Daoy (cell line): ENCODE data around the gene LIMS4. TPM values are rescaled to one million over a fixed set of nuclear protein-coding genes. Genes with fewer than 3 reads are reported as not detected.
"Not testable (repeated sequence)": the region's sequence is repeated elsewhere in the genome, so short reads cannot be mapped to it uniquely, and the experiment has no call there.

Experiments
- DNase-seq: peaks from one replicate; pipeline ENCODE4 v3.0.0-alpha.2; 2015; ENCODE audit warnings: low read depth
- total RNA-seq: library from RNA; depleted of rRNA; stranded (reverse); fragments of >200 nt; shearing (Covaris generic); gene quantifications from 2 replicates; pipeline ENCODE4 v1.2.3, GENCODE V29; 2014; rRNA removed

LIMS4 gene
- total RNA-seq, result 0.24 and 0.29 TPM in 2 replicates

GRCh38 chr2:110472171-110473058 is at the start of gene LIMS4:
LIMS4 (minus strand) TSS chr2:110472816; CDS start chr2:110472778, 38 bp downstream.
- not testable (repeated sequence) for DNase-seq

GRCh38 chr2:110499755-110500377 is 27.2 kb upstream of the LIMS4 start:
- DNase-seq, result not testable (repeated sequence)

GRCh38 chr2:110496027-110496426 is 23.4 kb upstream of the LIMS4 start:
- DNase-seq, result not testable (repeated sequence)

- DNase-seq, result not testable (repeated sequence)
Observed at GRCh38 chr2:110494488-110494887, 21.9 kb upstream of the LIMS4 start.

GRCh38 chr2:110488991-110489390 is 16.4 kb upstream of the LIMS4 start:
- DNase-seq, result not testable (repeated sequence)

GRCh38 chr2:110482697-110483096 is 10.1 kb upstream of the LIMS4 start:
- not testable (repeated sequence) for DNase-seq

DNA sequence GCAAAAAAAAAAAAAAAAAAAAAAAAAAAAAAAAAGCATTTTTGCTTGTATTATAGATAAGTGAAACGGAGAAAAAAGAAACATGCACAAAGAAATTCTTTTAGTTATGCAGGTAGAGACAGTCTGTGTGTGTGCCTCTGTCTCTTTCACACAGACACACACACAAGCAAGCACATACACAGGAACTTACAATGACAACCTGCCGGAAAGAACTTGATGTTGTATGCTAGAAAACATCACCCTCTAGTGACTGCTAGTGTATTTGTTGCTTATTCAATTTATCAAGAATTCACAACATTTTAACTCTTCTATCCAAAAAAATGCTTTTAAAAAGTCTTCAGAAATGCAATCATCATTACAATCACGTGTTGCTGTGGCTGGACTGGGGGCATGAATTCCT is 8.6 kb upstream of the LIMS4 start:
- not testable (repeated sequence) for DNase-seq

- DNase-seq, result not testable (repeated sequence)
Observed at GRCh38 chr2:110480084-110480483, 7.5 kb upstream of the LIMS4 start.

- not testable (repeated sequence) for DNase-seq
Observed at GRCh38 chr2:110477370-110477769, 4.8 kb upstream of the LIMS4 start.

- not testable (repeated sequence) for DNase-seq
Observed at GRCh38 chr2:110476952-110477351, 4.3 kb upstream of the LIMS4 start.

- DNase-seq, result not testable (repeated sequence)
Observed at GRCh38 chr2:110475627-110476359, 3.2 kb upstream of the LIMS4 start.

DNA sequence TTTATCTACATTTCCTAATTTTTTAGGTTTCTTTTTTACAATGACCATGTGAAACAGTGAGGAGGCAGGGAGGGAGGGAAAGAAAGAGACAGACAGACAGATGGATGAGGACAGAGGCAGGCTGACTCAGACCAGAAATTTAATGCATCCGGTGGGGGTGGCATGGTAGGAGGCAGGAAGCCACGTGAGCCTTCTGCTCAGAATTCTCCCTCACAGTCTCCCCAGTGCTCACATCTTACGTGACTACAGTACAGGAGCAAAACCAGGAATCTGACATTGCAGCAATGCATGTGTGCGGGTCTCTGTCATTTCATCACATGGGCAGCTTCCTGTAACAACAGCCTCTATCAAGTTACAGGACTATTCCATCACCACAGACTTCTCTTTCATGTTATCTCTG is 2.3 kb upstream of the LIMS4 start:
- not testable (repeated sequence) for DNase-seq

- DNase-seq, result not testable (repeated sequence)
Observed at GRCh38 chr2:110473059-110473358, 393 bp upstream of the LIMS4 start.

- DNase-seq, result not testable (repeated sequence)
Observed at GRCh38 chr2:110468921-110469320, 3.7 kb downstream of the LIMS4 start.

DNA sequence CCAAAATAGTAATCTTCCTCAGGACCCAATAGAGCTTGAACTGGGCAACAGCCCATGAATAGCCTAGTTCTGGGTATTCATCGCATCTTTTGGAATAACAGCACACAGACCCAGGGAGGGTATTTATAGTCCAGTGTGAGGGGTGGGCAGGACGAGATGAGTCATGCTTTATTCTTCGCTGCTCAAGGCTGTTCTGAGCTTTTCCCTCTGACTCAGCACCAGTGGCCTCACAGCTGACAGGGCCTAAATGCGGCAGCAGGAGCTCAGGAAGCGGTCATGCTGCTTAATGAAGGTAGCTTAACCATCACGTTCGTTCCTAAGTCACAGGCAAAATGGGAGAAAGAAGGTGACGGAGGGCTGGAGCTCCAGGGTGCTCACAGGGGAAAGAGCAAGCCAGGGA is 7.3 kb downstream of the LIMS4 start:
- DNase-seq, result not testable (repeated sequence)

DNA sequence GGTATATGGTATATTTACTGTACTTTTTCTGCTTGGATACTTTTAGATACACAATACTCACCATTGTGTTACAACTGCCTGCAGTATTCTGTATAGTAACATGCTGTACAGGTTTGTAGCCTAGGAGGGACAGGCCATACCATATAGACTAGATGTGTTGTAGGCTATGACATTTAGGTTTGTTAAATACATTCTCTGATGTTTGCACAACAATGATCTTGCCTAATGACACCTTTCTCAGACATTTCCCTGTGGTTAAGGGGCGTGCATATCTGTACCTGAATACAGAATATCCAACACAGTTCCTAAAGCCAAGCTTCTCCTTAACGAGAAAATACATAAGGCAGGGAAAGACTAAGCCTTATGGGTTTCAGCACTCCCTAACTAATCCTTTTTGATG is 10.2 kb downstream of the LIMS4 start:
- DNase-seq, result not testable (repeated sequence)

GRCh38 chr2:110460318-110460717 is 12.3 kb downstream of the LIMS4 start:
- DNase-seq, result not testable (repeated sequence)

GRCh38 chr2:110457214-110457590 is 15.4 kb downstream of the LIMS4 start:
- not testable (repeated sequence) for DNase-seq

GRCh38 chr2:110456291-110457213 is 16.1 kb downstream of the LIMS4 start:
- not testable (repeated sequence) for DNase-seq

- DNase-seq, result not testable (repeated sequence)
Observed at GRCh38 chr2:110455080-110455670, 17.4 kb downstream of the LIMS4 start.

DNA sequence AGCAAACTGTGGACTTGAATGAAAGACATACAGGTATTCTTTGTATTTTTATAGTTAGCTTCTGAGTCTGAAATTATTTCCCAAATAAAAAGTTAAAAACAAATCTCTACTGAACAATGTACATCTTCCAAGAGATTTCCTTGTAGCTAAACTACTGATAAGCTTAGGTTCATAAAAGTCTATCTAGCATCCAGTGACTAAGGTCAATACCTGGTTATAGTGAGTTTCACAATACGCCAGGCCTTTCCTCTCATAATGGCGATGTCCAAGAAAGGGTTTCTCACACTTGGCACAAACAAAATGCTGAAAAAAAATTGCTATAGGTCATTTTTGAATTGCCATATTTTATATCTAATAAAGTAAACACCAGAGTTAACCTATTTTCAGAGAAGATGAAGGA is 21.7 kb downstream of the LIMS4 start:
- not testable (repeated sequence) for DNase-seq
